ENCODE measurements around the gene SESN3.

DNA sequence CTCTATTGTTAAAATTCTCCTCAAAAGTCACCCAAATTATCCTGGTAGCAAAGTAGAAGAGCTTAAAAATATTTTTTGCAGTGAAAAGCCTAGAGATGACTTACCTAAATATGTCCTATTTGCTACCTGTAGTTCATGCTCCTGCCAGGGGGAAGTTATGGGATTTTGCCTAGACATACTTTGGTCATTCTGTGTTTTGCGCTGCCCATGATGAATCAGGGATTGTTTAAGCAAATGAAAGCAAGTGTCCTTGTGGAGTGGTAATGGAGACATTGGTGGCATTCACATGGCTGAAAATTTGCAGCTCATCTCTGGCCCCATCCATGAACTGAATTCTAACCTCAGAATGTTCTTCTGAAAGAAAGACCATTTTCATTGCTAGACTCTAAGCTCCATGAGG, 14.6 kb upstream of the SESN3 start:
- TF ChIP-seq, protein P1, sequence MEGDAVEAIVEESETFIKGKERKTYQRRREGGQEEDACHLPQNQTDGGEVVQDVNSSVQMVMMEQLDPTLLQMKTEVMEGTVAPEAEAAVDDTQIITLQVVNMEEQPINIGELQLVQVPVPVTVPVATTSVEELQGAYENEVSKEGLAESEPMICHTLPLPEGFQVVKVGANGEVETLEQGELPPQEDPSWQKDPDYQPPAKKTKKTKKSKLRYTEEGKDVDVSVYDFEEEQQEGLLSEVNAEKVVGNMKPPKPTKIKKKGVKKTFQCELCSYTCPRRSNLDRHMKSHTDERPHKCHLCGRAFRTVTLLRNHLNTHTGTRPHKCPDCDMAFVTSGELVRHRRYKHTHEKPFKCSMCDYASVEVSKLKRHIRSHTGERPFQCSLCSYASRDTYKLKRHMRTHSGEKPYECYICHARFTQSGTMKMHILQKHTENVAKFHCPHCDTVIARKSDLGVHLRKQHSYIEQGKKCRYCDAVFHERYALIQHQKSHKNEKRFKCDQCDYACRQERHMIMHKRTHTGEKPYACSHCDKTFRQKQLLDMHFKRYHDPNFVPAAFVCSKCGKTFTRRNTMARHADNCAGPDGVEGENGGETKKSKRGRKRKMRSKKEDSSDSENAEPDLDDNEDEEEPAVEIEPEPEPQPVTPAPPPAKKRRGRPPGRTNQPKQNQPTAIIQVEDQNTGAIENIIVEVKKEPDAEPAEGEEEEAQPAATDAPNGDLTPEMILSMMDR (IDR thresholded peaks at IDR 0.05; ENCODE audit: low read length): no peak
- no peak for TF ChIP-seq EZH2 (IDR thresholded peaks at IDR 0.05; ENCODE audit: borderline replicate concordance, low read length)
